Measurements from ENCODE around the gene ENOX1. TPM values are rescaled to one million over a fixed set of nuclear protein-coding genes. Genes with fewer than 3 reads are reported as not detected.

ENOX1 gene
- total RNA-seq, 2 donors from 2014 or later, result 0.33 TPM; not detected in 1

GRCh38 chr13:43631106-43631505, 155.7 kb downstream of the ENOX1 start:
- H3K27ac Mint-ChIP-seq, result no peak overlapping the region
- H3K4me3 ChIP-seq (ENCODE audit: low read length), result no peak overlapping the region
- DNase-seq, result no peak
- H3K9ac ChIP-seq (ENCODE audit: extremely low read depth, low read length, poor library complexity, severe bottlenecking), result no peak overlapping the region
- H3K36me3 Mint-ChIP-seq (ENCODE audit: low read depth), result no peaks in the 10 kb centered on the region
- WGBS, 2 experiments (ENCODE audit: insufficient coverage in 1 of 2, insufficient read length in 1 of 2), result 89 to 91% methylated on average over 3 of the region's 3 CpGs
- H3K9me3 ChIP-seq (ENCODE audit: control insufficient read depth, low read length), result no peaks in the 10 kb centered on the region
- no peak overlapping the region for H3K27ac ChIP-seq (ENCODE audit: low read depth, low read length)
- H3K27me3 Mint-ChIP-seq (ENCODE audit: insufficient read depth), result peaks cover 4% of the 10 kb centered on the region
- no peak overlapping the region for H3K4me3 Mint-ChIP-seq
- no peaks in the 10 kb centered on the region for H3K9me3 Mint-ChIP-seq
- peaks cover 7% of the 10 kb centered on the region for H3K27me3 ChIP-seq (ENCODE audit: control insufficient read depth, insufficient read depth, low read length, poor library complexity, severe bottlenecking)
- no peaks in the 10 kb centered on the region for H3K4me1 ChIP-seq (ENCODE audit: control insufficient read depth, insufficient read depth, low read length)
- H3K36me3 ChIP-seq (ENCODE audit: control insufficient read depth, insufficient read depth, low read length), result no peaks in the 10 kb centered on the region
- H3K4me1 Mint-ChIP-seq, result no peaks in the 10 kb centered on the region
- no peak for TF ChIP-seq CTCF (conservative IDR thresholded peaks at IDR 0.05)

- no peak for TF ChIP-seq CTCF (conservative IDR thresholded peaks at IDR 0.05)
- H3K4me3 Mint-ChIP-seq, result no peak overlapping the region
- peaks cover 7% of the 10 kb centered on the region for H3K27me3 ChIP-seq (ENCODE audit: control insufficient read depth, insufficient read depth, low read length, poor library complexity, severe bottlenecking)
- H3K4me3 ChIP-seq (ENCODE audit: low read length), result no peak overlapping the region
- H3K27me3 Mint-ChIP-seq (ENCODE audit: insufficient read depth), result peaks cover 4% of the 10 kb centered on the region
- DNase-seq, result no peak
- H3K9me3 Mint-ChIP-seq, result no peaks in the 10 kb centered on the region
- 85 to 86% methylated on average over 2 to 3 of the region's 3 CpGs for WGBS, 2 experiments (ENCODE audit: insufficient coverage in 1 of 2, insufficient read length in 1 of 2)
- H3K36me3 Mint-ChIP-seq (ENCODE audit: low read depth), result no peaks in the 10 kb centered on the region
- no peaks in the 10 kb centered on the region for H3K4me1 Mint-ChIP-seq
- no peak overlapping the region for H3K27ac ChIP-seq (ENCODE audit: low read depth, low read length)
- H3K9ac ChIP-seq (ENCODE audit: extremely low read depth, low read length, poor library complexity, severe bottlenecking), result no peak overlapping the region
- no peaks in the 10 kb centered on the region for H3K9me3 ChIP-seq (ENCODE audit: control insufficient read depth, low read length)
- no peaks in the 10 kb centered on the region for H3K4me1 ChIP-seq (ENCODE audit: control insufficient read depth, insufficient read depth, low read length)
- H3K36me3 ChIP-seq (ENCODE audit: control insufficient read depth, insufficient read depth, low read length), result no peaks in the 10 kb centered on the region
- no peak overlapping the region for H3K27ac Mint-ChIP-seq
Observed at GRCh38 chr13:43629691-43630480, 156.9 kb downstream of the ENOX1 start.

GRCh38 chr13:43626994-43627393, 159.8 kb downstream of the ENOX1 start:
- H3K27ac Mint-ChIP-seq, result no peak overlapping the region
- no peaks in the 10 kb centered on the region for H3K4me1 Mint-ChIP-seq
- no peak for TF ChIP-seq CTCF (conservative IDR thresholded peaks at IDR 0.05)
- no peaks in the 10 kb centered on the region for H3K9me3 Mint-ChIP-seq
- no peaks in the 10 kb centered on the region for H3K36me3 Mint-ChIP-seq (ENCODE audit: low read depth)
- Histone ChIP-seq H3K27ac (ENCODE audit: low read depth, low read length) (no peak overlapping the region), H3K4me3 (ENCODE audit: low read length) (no peak overlapping the region), H3K9me3 (ENCODE audit: control insufficient read depth, low read length) (no peaks in the 10 kb centered on the region), H3K27me3 (ENCODE audit: control insufficient read depth, insufficient read depth, low read length, poor library complexity, severe bottlenecking) (peaks cover 7% of the 10 kb centered on the region), H3K9ac (ENCODE audit: extremely low read depth, low read length, poor library complexity, severe bottlenecking) (no peak overlapping the region), H3K36me3 (ENCODE audit: control insufficient read depth, insufficient read depth, low read length) (no peaks in the 10 kb centered on the region), H3K4me1 (ENCODE audit: control insufficient read depth, insufficient read depth, low read length) (no peaks in the 10 kb centered on the region)
- no peak overlapping the region for H3K4me3 Mint-ChIP-seq
- H3K27me3 Mint-ChIP-seq (ENCODE audit: insufficient read depth), result peaks cover 7% of the 10 kb centered on the region
- DNase-seq, result no peak
- 100% methylated on average over 2 of the region's 2 CpGs; no CpG with 5 or more reads in 1 of the 2 experiments for WGBS, 2 experiments (ENCODE audit: insufficient coverage in 1 of 2, insufficient read length in 1 of 2)

Data from endodermal cell (in vitro differentiated cells).